SK-N-MC (cell line): ENCODE data around the gene PDLIM5.

Source experiments
- DNase-seq: peaks from one replicate; pipeline ENCODE4 v3.0.0-alpha.2; 2011; ENCODE audit warnings: low read depth, low spot score
- H3K27ac ChIP-seq: fragments of 200-600 bp; sonication (generic); 2 replicates; pipeline ENCODE4 v1.5.1; 2016; ENCODE audit warnings: mixed run types
- H3K36me3 ChIP-seq: fragments of 200-600 bp; sonication (generic); 2 replicates; pipeline ENCODE4 v1.6.1; 2017; ENCODE audit warnings: antibody characterized with exemption, low read length, mixed read lengths; ENCODE audit not compliant: insufficient read depth
- H3K4me3 ChIP-seq: fragments of 200-600 bp; sonication (generic); 2 replicates; pipeline ENCODE4 v1.5.1; 2016
- H3K9ac ChIP-seq: fragments of 200-600 bp; sonication (generic); 2 replicates; pipeline ENCODE4 v1.8.0; 2017; ENCODE audit warnings: mixed run types, mixed read lengths; ENCODE audit not compliant: insufficient read length
- H3K9me3 ChIP-seq: fragments of 200-600 bp; sonication (generic); 2 replicates; pipeline ENCODE4 v1.6.1; 2017; ENCODE audit warnings: low read depth, mild to moderate bottlenecking, antibody characterized with exemption, low read length, moderate library complexity, mixed read lengths
- EZH2 ChIP-seq: fragments of 200-600 bp; sonication (generic); IDR thresholded peaks from one replicate; pipeline ENCODE4 v1.6.1; 2017; ENCODE audit warnings: antibody characterized with exemption
- FOXP2 ChIP-seq: optimal IDR thresholded peaks from 2 replicates; pipeline ENCODE3; 2011; ENCODE audit warnings: mild to moderate bottlenecking, moderate library complexity; ENCODE audit not compliant: insufficient read depth; ENCODE audit errors: extremely low read length, control extremely low read depth
- POLR2AphosphoS5 ChIP-seq: IDR thresholded peaks from 2 replicates; pipeline ENCODE4 v1.6.1; 2012; ENCODE audit warnings: mild to moderate bottlenecking, low read depth, low read length, borderline replicate concordance

PDLIM5 gene

GRCh38 chr4:94591289-94591688 lies 139.5 kb downstream of the PDLIM5 start:
- H3K36me3 ChIP-seq = peaks cover 16% of the 10 kb centered on the region
- no peak overlapping the region for H3K4me3 ChIP-seq
- H3K27ac ChIP-seq = no peak overlapping the region
- no peaks in the 10 kb centered on the region for H3K9me3 ChIP-seq
- TF ChIP-seq EZH2 (no peak), POLR2AphosphoS5 (no peak)
- H3K9ac ChIP-seq = no peak overlapping the region
- no peak for DNase-seq

- Histone ChIP-seq H3K9me3 (no peaks in the 10 kb centered on the region), H3K4me3 (no peak overlapping the region), H3K9ac (no peak overlapping the region), H3K27ac (no peak overlapping the region), H3K36me3 (peaks cover 8% of the 10 kb centered on the region)
- no peak for TF ChIP-seq FOXP2
- no peak for TF ChIP-seq POLR2AphosphoS5
- no peak for TF ChIP-seq EZH2
- DNase-seq = no peak
Measured at GRCh38 chr4:94595013-94595412, 143.3 kb downstream of the PDLIM5 start.

DNA sequence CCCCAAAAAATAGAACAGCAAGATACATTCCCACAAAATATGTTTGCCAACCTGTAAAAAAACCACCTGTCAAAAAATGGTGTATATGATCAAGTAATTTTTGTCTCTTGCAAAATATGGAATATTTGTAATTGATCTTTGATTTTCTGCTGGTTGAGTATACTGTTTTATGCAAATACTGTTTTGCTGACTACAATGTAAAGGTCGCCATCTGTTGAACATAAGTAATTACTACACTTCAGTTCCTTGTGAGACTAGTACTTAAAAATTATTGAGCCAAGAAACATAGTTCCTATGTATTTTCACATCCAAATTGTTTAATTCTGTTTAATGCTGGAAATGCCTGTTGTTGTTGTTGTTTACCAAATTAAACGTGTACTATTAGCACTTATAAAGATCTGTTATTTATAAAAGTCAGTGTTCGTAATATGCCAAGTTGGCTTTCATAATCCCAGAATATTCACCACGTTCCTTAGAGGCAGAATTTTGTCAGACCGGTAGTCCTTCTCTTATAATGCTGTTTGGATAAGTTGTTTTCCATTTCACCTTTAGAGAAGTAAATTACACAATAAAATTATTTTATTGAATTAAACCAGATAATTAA lies 144.2 kb downstream of the PDLIM5 start:
- TF ChIP-seq POLR2AphosphoS5 = no peak
- TF ChIP-seq FOXP2 = no peak
- TF ChIP-seq EZH2 = no peak
- peaks cover 8% of the 10 kb centered on the region for H3K36me3 ChIP-seq
- H3K9me3 ChIP-seq = no peaks in the 10 kb centered on the region
- no peak overlapping the region for H3K9ac ChIP-seq
- peak; percentile 66 for DNase-seq
- H3K4me3 ChIP-seq = no peak overlapping the region
- no peak overlapping the region for H3K27ac ChIP-seq

DNA sequence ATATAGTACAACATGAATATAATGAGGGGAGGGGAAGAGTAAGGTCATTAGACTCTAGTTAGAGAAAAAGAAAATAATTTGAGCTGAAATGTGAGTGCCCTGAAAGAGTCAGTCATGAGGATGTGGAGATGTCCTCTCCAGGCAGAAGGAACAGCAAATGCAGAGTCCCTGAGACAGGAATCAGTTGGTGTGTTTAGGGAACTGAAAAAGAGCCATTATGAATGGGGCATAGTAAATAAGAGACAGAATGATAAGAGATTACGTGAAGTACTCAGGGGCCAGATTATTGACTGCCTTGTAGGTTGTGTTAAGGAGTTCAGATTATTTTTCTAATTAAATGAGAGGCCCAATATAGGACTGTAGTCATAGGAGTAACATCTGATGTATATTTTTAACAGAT lies 147.0 kb downstream of the PDLIM5 start:
- no peak overlapping the region for H3K27ac ChIP-seq
- no peak for DNase-seq
- H3K36me3 ChIP-seq = no peaks in the 10 kb centered on the region
- TF ChIP-seq POLR2AphosphoS5 = no peak
- TF ChIP-seq EZH2 = no peak
- no peak for TF ChIP-seq FOXP2
- H3K9ac ChIP-seq = no peak overlapping the region
- H3K4me3 ChIP-seq = no peak overlapping the region
- H3K9me3 ChIP-seq = no peaks in the 10 kb centered on the region

GRCh38 chr4:94603170-94603747 lies 151.5 kb downstream of the PDLIM5 start:
- Histone ChIP-seq H3K9ac (no peak overlapping the region), H3K4me3 (no peak overlapping the region), H3K27ac (no peak overlapping the region), H3K36me3 (no peaks in the 10 kb centered on the region), H3K9me3 (no peaks in the 10 kb centered on the region)
- no peak for TF ChIP-seq POLR2AphosphoS5
- TF ChIP-seq FOXP2 = no peak
- no peak for TF ChIP-seq EZH2
- no peak for DNase-seq

DNA sequence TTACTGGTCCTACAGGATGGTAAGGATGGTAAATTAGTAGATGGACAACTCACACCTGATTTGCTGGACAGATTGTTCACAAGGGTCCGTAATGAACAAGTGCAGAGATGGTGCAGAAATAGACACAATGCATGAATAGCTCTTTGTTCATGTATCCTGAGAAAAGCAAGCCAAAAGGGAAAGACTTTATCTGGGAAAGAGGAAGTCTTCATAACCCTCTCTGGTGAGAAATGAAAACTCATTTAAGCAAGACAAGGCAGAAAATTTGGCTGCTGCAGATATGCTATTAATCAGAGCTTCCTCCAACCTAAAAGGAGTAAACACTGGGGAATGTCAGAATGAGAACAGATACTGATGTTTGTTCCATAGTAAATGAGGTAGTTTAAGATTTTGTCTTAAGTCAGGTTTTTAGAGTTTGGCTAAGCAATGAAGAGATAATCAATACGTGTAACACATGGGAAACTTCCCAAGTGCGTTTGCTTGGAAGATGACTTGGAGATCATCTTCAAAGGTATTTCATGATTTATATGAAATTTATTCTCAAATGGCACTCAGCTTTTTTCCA lies 153.6 kb downstream of the PDLIM5 start:
- Histone ChIP-seq H3K27ac (no peak overlapping the region), H3K9ac (no peak overlapping the region), H3K36me3 (no peaks in the 10 kb centered on the region), H3K9me3 (no peaks in the 10 kb centered on the region), H3K4me3 (no peak overlapping the region)
- DNase-seq = no peak
- no peak for TF ChIP-seq FOXP2
- no peak for TF ChIP-seq EZH2
- no peak for TF ChIP-seq POLR2AphosphoS5

DNA sequence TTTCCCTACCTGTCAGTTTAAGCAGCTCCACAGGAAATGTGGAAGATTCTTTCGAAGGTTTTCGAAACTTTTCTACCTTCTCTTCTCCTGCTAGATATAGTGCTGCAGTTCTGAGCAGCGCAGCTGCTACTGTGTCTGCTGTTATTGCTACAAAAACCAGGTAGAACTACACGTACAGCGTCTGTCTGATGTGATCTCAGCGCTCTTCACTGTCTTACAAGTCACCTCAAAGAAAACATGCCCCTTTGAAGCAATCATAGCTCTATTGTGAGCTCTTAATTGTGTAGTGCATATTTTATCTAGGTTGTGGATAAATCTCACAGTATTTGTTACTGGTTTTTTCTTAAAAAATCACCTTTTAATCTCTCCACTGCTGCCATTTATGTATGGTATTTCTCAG lies 158.4 kb downstream of the PDLIM5 start:
- TF ChIP-seq EZH2 = no peak
- TF ChIP-seq FOXP2 = no peak
- Histone ChIP-seq H3K4me3 (no peak overlapping the region), H3K9me3 (no peaks in the 10 kb centered on the region), H3K9ac (no peak overlapping the region), H3K27ac (no peak overlapping the region), H3K36me3 (no peaks in the 10 kb centered on the region)
- DNase-seq = no peak

GRCh38 chr4:94613248-94613647 lies 161.5 kb downstream of the PDLIM5 start:
- Histone ChIP-seq H3K4me3 (no peak overlapping the region), H3K27ac (no peak overlapping the region), H3K9me3 (no peaks in the 10 kb centered on the region), H3K36me3 (no peaks in the 10 kb centered on the region), H3K9ac (no peak overlapping the region)
- DNase-seq = no peak
- TF ChIP-seq FOXP2 = no peak
- TF ChIP-seq POLR2AphosphoS5 = no peak
- TF ChIP-seq EZH2 = no peak

- Histone ChIP-seq H3K36me3 (no peaks in the 10 kb centered on the region), H3K4me3 (no peak overlapping the region), H3K9me3 (no peaks in the 10 kb centered on the region), H3K27ac (no peak overlapping the region), H3K9ac (no peak overlapping the region)
- no peak for DNase-seq
- no peak for TF ChIP-seq FOXP2
- no peak for TF ChIP-seq POLR2AphosphoS5
- TF ChIP-seq EZH2 = no peak
Measured at GRCh38 chr4:94615451-94615850, 163.7 kb downstream of the PDLIM5 start.
